ENCODE results near the gene ARHGAP42. TPM values are rescaled to one million over a fixed set of nuclear protein-coding genes. Genes with fewer than 3 reads are reported as not detected.

ARHGAP42 gene
- total and polyA plus RNA-seq, 2 donors, result 6.0 to 24.4 TPM

GRCh38 chr11:100851584-100852152 lies 164.6 kb downstream of the ARHGAP42 start:
- no peak overlapping the region for H3K4me3 ChIP-seq (ENCODE audit: low read length in 2 of 2)
- no peaks in the 10 kb centered on the region for H3K9me3 ChIP-seq (ENCODE audit: control insufficient read depth in 2 of 2, insufficient read depth in 1 of 2, low read length in 1 of 2)
- no peaks in the 10 kb centered on the region for H3K4me1 ChIP-seq (ENCODE audit: control insufficient read depth in 2 of 2, insufficient read depth in 2 of 2, low read length in 2 of 2)
- WGBS, result 98% methylated on average over 5 of the region's 5 CpGs
- no peak for DNase-seq (ENCODE audit: low read depth in 6 of 9, low spot score in 9 of 9)
- H3K36me3 ChIP-seq (ENCODE audit: control insufficient read depth in 2 of 2, insufficient read depth in 2 of 2, low read length in 1 of 2), result no peaks in the 10 kb centered on the region
- H3K27ac ChIP-seq (ENCODE audit: low read depth in 1 of 2, low read length in 1 of 2), result no peak overlapping the region
- no peaks in the 10 kb centered on the region for H3K27me3 ChIP-seq (ENCODE audit: control insufficient read depth in 2 of 2, insufficient read depth in 1 of 2, low read length in 1 of 2)

- no peaks in the 10 kb centered on the region for H3K4me1 ChIP-seq (ENCODE audit: control insufficient read depth in 2 of 2, insufficient read depth in 2 of 2, low read length in 2 of 2)
- 3% methylated on average over 1 of the region's 1 CpG for WGBS
- no peaks in the 10 kb centered on the region for H3K9me3 ChIP-seq (ENCODE audit: control insufficient read depth in 2 of 2, insufficient read depth in 1 of 2, low read length in 1 of 2)
- no peaks in the 10 kb centered on the region for H3K27me3 ChIP-seq (ENCODE audit: control insufficient read depth in 2 of 2, insufficient read depth in 1 of 2, low read length in 1 of 2)
- H3K36me3 ChIP-seq (ENCODE audit: control insufficient read depth in 2 of 2, insufficient read depth in 2 of 2, low read length in 1 of 2), result no peaks in the 10 kb centered on the region
- H3K27ac ChIP-seq (ENCODE audit: low read depth in 1 of 2, low read length in 1 of 2), result no peak overlapping the region
- no peak overlapping the region for H3K4me3 ChIP-seq (ENCODE audit: low read length in 2 of 2)
- DNase-seq (ENCODE audit: low read depth in 6 of 9, low spot score in 9 of 9), result peak in 1 of 9 donors; percentile 43
These were observed 168.5 kb downstream of the ARHGAP42 start for GRCh38 chr11:100855466-100856067.

- WGBS, result 93% methylated on average over 4 of the region's 4 CpGs
- Histone ChIP-seq H3K4me1 (ENCODE audit: control insufficient read depth in 2 of 2, insufficient read depth in 2 of 2, low read length in 2 of 2) (no peaks in the 10 kb centered on the region), H3K4me3 (ENCODE audit: low read length in 2 of 2) (no peak overlapping the region), H3K9me3 (ENCODE audit: control insufficient read depth in 2 of 2, insufficient read depth in 1 of 2, low read length in 1 of 2) (no peaks in the 10 kb centered on the region), H3K27me3 (ENCODE audit: control insufficient read depth in 2 of 2, insufficient read depth in 1 of 2, low read length in 1 of 2) (no peaks in the 10 kb centered on the region), H3K27ac (ENCODE audit: low read depth in 1 of 2, low read length in 1 of 2) (no peak overlapping the region), H3K36me3 (ENCODE audit: control insufficient read depth in 2 of 2, insufficient read depth in 2 of 2, low read length in 1 of 2) (no peaks in the 10 kb centered on the region)
- no peak for DNase-seq (ENCODE audit: low read depth in 6 of 9, low spot score in 9 of 9)
These were observed 170.3 kb downstream of the ARHGAP42 start for GRCh38 chr11:100857236-100858005.

GRCh38 chr11:100860318-100861155 lies 173.4 kb downstream of the ARHGAP42 start:
- no peak for DNase-seq (ENCODE audit: low read depth in 6 of 9, low spot score in 9 of 9)
- WGBS, result 92% methylated on average over 7 of the region's 7 CpGs
- Histone ChIP-seq H3K36me3 (ENCODE audit: control insufficient read depth in 2 of 2, insufficient read depth in 2 of 2, low read length in 1 of 2) (no peaks in the 10 kb centered on the region), H3K4me3 (ENCODE audit: low read length in 2 of 2) (no peak overlapping the region), H3K27me3 (ENCODE audit: control insufficient read depth in 2 of 2, insufficient read depth in 1 of 2, low read length in 1 of 2) (no peaks in the 10 kb centered on the region), H3K9me3 (ENCODE audit: control insufficient read depth in 2 of 2, insufficient read depth in 1 of 2, low read length in 1 of 2) (no peaks in the 10 kb centered on the region), H3K4me1 (ENCODE audit: control insufficient read depth in 2 of 2, insufficient read depth in 2 of 2, low read length in 2 of 2) (no peaks in the 10 kb centered on the region), H3K27ac (ENCODE audit: low read depth in 1 of 2, low read length in 1 of 2) (no peak overlapping the region)

- H3K36me3 ChIP-seq (ENCODE audit: control insufficient read depth in 2 of 2, insufficient read depth in 2 of 2, low read length in 1 of 2), result no peaks in the 10 kb centered on the region
- no peak overlapping the region for H3K27ac ChIP-seq (ENCODE audit: low read depth in 1 of 2, low read length in 1 of 2)
- no peaks in the 10 kb centered on the region for H3K27me3 ChIP-seq (ENCODE audit: control insufficient read depth in 2 of 2, insufficient read depth in 1 of 2, low read length in 1 of 2)
- no peaks in the 10 kb centered on the region for H3K9me3 ChIP-seq (ENCODE audit: control insufficient read depth in 2 of 2, insufficient read depth in 1 of 2, low read length in 1 of 2)
- DNase-seq (ENCODE audit: low read depth in 6 of 9, low spot score in 9 of 9), result no peak
- no peaks in the 10 kb centered on the region for H3K4me1 ChIP-seq (ENCODE audit: control insufficient read depth in 2 of 2, insufficient read depth in 2 of 2, low read length in 2 of 2)
- WGBS, result 91% methylated on average over 3 of the region's 3 CpGs
- H3K4me3 ChIP-seq (ENCODE audit: low read length in 2 of 2), result no peak overlapping the region
These were observed 174.1 kb downstream of the ARHGAP42 start for GRCh38 chr11:100861212-100861611.

GRCh38 chr11:100863080-100863581 lies 176.0 kb downstream of the ARHGAP42 start:
- Histone ChIP-seq H3K9me3 (ENCODE audit: control insufficient read depth in 2 of 2, insufficient read depth in 1 of 2, low read length in 1 of 2) (no peaks in the 10 kb centered on the region), H3K36me3 (ENCODE audit: control insufficient read depth in 2 of 2, insufficient read depth in 2 of 2, low read length in 1 of 2) (no peaks in the 10 kb centered on the region), H3K27me3 (ENCODE audit: control insufficient read depth in 2 of 2, insufficient read depth in 1 of 2, low read length in 1 of 2) (no peaks in the 10 kb centered on the region), H3K27ac (ENCODE audit: low read depth in 1 of 2, low read length in 1 of 2) (no peak overlapping the region), H3K4me3 (ENCODE audit: low read length in 2 of 2) (no peak overlapping the region), H3K4me1 (ENCODE audit: control insufficient read depth in 2 of 2, insufficient read depth in 2 of 2, low read length in 2 of 2) (no peaks in the 10 kb centered on the region)
- peak in 1 of 9 donors; percentile 23 for DNase-seq (ENCODE audit: low read depth in 6 of 9, low spot score in 9 of 9)
- WGBS, result 49% methylated on average over 2 of the region's 2 CpGs

GRCh38 chr11:100865443-100866065 lies 178.5 kb downstream of the ARHGAP42 start:
- Histone ChIP-seq H3K36me3 (ENCODE audit: control insufficient read depth in 2 of 2, insufficient read depth in 2 of 2, low read length in 1 of 2) (no peaks in the 10 kb centered on the region), H3K27ac (ENCODE audit: low read depth in 1 of 2, low read length in 1 of 2) (no peak overlapping the region), H3K27me3 (ENCODE audit: control insufficient read depth in 2 of 2, insufficient read depth in 1 of 2, low read length in 1 of 2) (no peaks in the 10 kb centered on the region), H3K4me3 (ENCODE audit: low read length in 2 of 2) (no peak overlapping the region), H3K9me3 (ENCODE audit: control insufficient read depth in 2 of 2, insufficient read depth in 1 of 2, low read length in 1 of 2) (no peaks in the 10 kb centered on the region), H3K4me1 (ENCODE audit: control insufficient read depth in 2 of 2, insufficient read depth in 2 of 2, low read length in 2 of 2) (no peaks in the 10 kb centered on the region)
- 81% methylated on average over 4 of the region's 4 CpGs for WGBS
- DNase-seq (ENCODE audit: low read depth in 6 of 9, low spot score in 9 of 9), result no peak

- H3K4me3 ChIP-seq (ENCODE audit: low read length in 2 of 2), result no peak overlapping the region
- no peaks in the 10 kb centered on the region for H3K27me3 ChIP-seq (ENCODE audit: control insufficient read depth in 2 of 2, insufficient read depth in 1 of 2, low read length in 1 of 2)
- no peaks in the 10 kb centered on the region for H3K9me3 ChIP-seq (ENCODE audit: control insufficient read depth in 2 of 2, insufficient read depth in 1 of 2, low read length in 1 of 2)
- H3K36me3 ChIP-seq (ENCODE audit: control insufficient read depth in 2 of 2, insufficient read depth in 2 of 2, low read length in 1 of 2), result no peaks in the 10 kb centered on the region
- DNase-seq (ENCODE audit: low read depth in 6 of 9, low spot score in 9 of 9), result no peak
- no peaks in the 10 kb centered on the region for H3K4me1 ChIP-seq (ENCODE audit: control insufficient read depth in 2 of 2, insufficient read depth in 2 of 2, low read length in 2 of 2)
- H3K27ac ChIP-seq (ENCODE audit: low read depth in 1 of 2, low read length in 1 of 2), result no peak overlapping the region
These were observed 179.4 kb downstream of the ARHGAP42 start for GRCh38 chr11:100866453-100866852.
